HG03095 (cell line): ENCODE data around the gene NCF4.
A peak's percentile ranks its signal among the peaks of the same experiment; 100 is the strongest.

Experiments used
- ATAC-seq: cut with Tn5 transposase; IDR thresholded peaks from one replicate; pipeline ENCODE4 v1.9.1; 2021; ENCODE audit warnings: moderate library complexity; ENCODE audit not compliant: unreplicated experiment

The NCF4 gene

GRCh38 chr22:36918586-36919284 lies 57.9 kb downstream of the NCF4 start:
- ATAC-seq = no peak

GRCh38 chr22:36921309-36922104 lies 60.7 kb downstream of the NCF4 start:
- peak; percentile 47 for ATAC-seq

GRCh38 chr22:36922105-36922608 lies 61.4 kb downstream of the NCF4 start:
- ATAC-seq = no peak

- no peak for ATAC-seq
Measured at GRCh38 chr22:36922711-36923110, 61.9 kb downstream of the NCF4 start.

DNA sequence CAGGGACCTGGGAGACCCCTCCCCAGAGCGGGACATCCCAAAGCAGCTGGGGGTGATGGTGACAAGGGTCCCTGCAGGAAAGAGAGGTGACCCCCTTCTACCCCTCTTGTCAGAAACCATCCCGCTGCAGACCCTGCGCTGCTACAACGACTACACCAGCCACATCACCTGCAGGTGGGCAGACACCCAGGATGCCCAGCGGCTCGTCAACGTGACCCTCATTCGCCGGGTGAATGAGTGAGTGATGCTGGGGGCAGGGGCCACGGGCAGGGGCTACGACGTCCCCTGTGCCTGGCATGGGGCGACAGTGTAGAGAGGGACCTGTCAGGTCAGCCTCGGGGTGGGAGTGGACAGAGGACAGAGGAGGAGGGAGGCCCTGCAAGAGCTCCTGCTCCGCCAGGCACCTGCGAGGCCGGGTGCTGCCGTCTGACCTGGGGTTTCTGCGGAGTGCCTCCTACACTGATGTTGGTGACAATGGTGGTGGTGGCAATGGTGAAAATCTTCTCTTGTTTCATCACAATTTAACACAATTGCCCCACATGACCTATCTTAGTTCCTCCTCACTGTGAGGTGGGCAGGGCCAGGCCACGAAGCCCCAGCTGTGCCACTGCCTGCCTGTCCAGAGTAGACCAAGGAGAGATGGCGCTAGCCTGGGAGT lies 62.5 kb downstream of the NCF4 start:
- ATAC-seq = no peak

- no peak for ATAC-seq
Measured at GRCh38 chr22:36924151-36924698, 63.4 kb downstream of the NCF4 start.

- ATAC-seq = no peak
Measured at GRCh38 chr22:36925388-36926290, 64.8 kb downstream of the NCF4 start.

DNA sequence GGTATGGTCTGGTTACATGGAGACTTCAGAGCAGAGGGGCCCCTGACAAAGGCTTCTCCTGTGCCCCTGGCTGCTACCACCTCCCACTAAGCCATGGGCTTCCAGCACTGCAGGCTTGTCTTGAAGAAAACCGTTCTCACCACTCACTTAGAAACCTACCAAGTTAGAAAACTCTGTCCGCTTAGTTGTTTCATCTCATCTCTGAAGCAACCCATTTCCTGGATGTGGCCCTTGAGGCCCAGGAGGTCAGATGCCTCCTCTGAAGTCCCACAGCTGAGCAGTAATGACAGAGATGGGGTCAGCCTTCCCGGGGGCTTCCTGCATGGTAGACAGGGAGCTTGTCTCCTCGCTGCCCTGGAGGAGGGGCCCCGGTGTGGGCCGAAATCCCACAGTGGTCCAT lies 65.5 kb downstream of the NCF4 start:
- ATAC-seq = no peak

DNA sequence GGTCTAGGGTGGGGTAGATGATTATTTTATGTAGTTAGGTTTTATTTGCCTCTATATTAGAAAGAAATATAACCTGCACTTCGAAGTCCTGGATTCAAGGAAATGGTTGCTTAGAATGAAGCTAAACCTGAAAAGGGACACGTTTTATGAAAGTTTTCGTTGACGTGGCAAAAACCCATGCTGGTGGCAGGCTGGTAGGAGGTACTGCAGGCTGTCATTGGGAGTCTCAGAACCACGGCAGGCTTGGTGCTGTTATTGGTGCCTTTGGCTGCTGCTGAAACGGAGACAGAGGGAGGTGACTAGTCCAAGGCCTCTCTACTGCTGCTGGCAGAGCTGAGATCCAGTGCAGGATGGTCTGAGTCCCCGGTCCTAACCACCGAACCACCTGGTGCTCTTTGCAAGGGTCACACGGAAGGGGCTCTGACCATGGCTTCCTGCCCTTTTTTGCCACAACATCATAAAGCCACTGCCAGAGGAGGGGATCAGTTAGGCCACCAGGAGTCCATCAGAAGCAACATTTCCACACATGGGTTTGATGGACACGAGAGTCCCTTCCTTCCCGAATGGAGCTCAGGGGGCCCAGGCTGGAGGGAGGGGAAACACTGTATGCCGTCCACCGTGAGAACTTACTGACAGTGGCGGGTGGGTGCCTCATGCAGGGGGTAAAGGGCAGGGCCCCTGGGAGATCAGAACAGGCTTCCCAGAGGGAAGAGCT lies 66.1 kb downstream of the NCF4 start:
- ATAC-seq = no peak
